Astrocyte (in vitro differentiated cells and primary cell): ENCODE results near the gene RMND5A.

Experiments
- EZH2 ChIP-seq: IDR thresholded peaks from 2 replicates; pipeline ENCODE4 v1.6.1; 2012; ENCODE audit warnings: mild to moderate bottlenecking, low read length, inconsistent platforms; ENCODE audit not compliant: insufficient read depth
- TF ChIP-seq, protein P1 (sequence below): IDR thresholded peaks from 2 replicates; pipeline ENCODE4 v1.5.1; 2011; ENCODE audit warnings: low read depth, mild to moderate bottlenecking, inconsistent platforms, low read length, moderate library complexity; ENCODE audit not compliant: insufficient read depth

- TF ChIP-seq EZH2: no peak
- TF ChIP-seq, protein P1, sequence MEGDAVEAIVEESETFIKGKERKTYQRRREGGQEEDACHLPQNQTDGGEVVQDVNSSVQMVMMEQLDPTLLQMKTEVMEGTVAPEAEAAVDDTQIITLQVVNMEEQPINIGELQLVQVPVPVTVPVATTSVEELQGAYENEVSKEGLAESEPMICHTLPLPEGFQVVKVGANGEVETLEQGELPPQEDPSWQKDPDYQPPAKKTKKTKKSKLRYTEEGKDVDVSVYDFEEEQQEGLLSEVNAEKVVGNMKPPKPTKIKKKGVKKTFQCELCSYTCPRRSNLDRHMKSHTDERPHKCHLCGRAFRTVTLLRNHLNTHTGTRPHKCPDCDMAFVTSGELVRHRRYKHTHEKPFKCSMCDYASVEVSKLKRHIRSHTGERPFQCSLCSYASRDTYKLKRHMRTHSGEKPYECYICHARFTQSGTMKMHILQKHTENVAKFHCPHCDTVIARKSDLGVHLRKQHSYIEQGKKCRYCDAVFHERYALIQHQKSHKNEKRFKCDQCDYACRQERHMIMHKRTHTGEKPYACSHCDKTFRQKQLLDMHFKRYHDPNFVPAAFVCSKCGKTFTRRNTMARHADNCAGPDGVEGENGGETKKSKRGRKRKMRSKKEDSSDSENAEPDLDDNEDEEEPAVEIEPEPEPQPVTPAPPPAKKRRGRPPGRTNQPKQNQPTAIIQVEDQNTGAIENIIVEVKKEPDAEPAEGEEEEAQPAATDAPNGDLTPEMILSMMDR: no peak
Observed at GRCh38 chr2:86825036-86825692, 105.1 kb downstream of the RMND5A start.
